Fibroblast of lung (primary cell): ENCODE results near the gene MRPL55. TPM values are rescaled to one million over a fixed set of nuclear protein-coding genes. Genes with fewer than 3 reads are reported as not detected.

Experiments
- DNase-seq, 2 donors: peaks; one replicate each; pipeline versions ENCODE4 v3.0.0 to v3.0.0-alpha.2; 2010; ENCODE audit warnings: low read depth in 2 of 2
- H2AFZ ChIP-seq: 2 replicates; pipeline ENCODE4 v1.5.1; 2012; ENCODE audit warnings: low read length, control low read depth, inconsistent platforms
- H3K27ac ChIP-seq: 2 replicates; pipeline ENCODE4 v1.5.1; 2011; ENCODE audit warnings: low read length, control low read depth; ENCODE audit not compliant: insufficient read depth
- H3K27me3 ChIP-seq: 2 replicates; pipeline ENCODE4 v1.5.1; 2011; ENCODE audit warnings: mild to moderate bottlenecking, low read length; ENCODE audit not compliant: control insufficient read depth, insufficient read depth
- H3K36me3 ChIP-seq: 2 replicates; pipeline ENCODE4 v1.5.1; 2011; ENCODE audit warnings: low read length; ENCODE audit not compliant: control insufficient read depth, insufficient read depth
- H3K4me1 ChIP-seq: 2 replicates; pipeline ENCODE4 v1.5.1; 2011; ENCODE audit warnings: low read length; ENCODE audit not compliant: control insufficient read depth, insufficient read depth; ENCODE audit errors: extremely low read depth
- H3K4me2 ChIP-seq: 2 replicates; pipeline ENCODE4 v1.5.1; 2011; ENCODE audit warnings: low read length, control low read depth; ENCODE audit not compliant: insufficient read depth; ENCODE audit errors: extremely low read depth
- H3K4me3 ChIP-seq, 4 experiments: fragments of 200-600 bp in 1 of 4; sonication (generic) in 1 of 4; replicated peaks in 1 of 4; 2 replicates each; pipeline ENCODE4 v1.5.1; 2011 to 2016; ENCODE audit warnings: low read length in 4 of 4, low read depth in 3 of 4, mild to moderate bottlenecking in 3 of 4, control low read depth in 2 of 4, inconsistent platforms in 1 of 4, mixed read lengths in 1 of 4; ENCODE audit not compliant: insufficient read depth in 1 of 4; ENCODE audit errors: control extremely low read depth in 1 of 4
- H3K79me2 ChIP-seq: 2 replicates; pipeline ENCODE4 v1.5.1; 2012; ENCODE audit warnings: mild to moderate bottlenecking, low read length, inconsistent platforms; ENCODE audit not compliant: control insufficient read depth, insufficient read depth
- H3K9ac ChIP-seq: 2 replicates; pipeline ENCODE4 v1.5.1; 2011; ENCODE audit warnings: mild to moderate bottlenecking, low read length, control low read depth; ENCODE audit not compliant: insufficient read depth
- H3K9me3 ChIP-seq: 2 replicates; pipeline ENCODE4 v1.5.1; 2012; ENCODE audit warnings: low read depth, low read length; ENCODE audit not compliant: control insufficient read depth, insufficient read depth
- H4K20me1 ChIP-seq: 2 replicates; pipeline ENCODE4 v1.5.1; 2011; ENCODE audit warnings: low read length; ENCODE audit not compliant: control insufficient read depth, insufficient read depth; ENCODE audit errors: extremely low read depth
- CTCF ChIP-seq, 2 donors: IDR thresholded peaks in 1 of 2; conservative IDR thresholded peaks in 1 of 2; 1 replicate in 1 of 2; 2 replicates in 1 of 2; pipeline ENCODE4 v1.5.1; 2011 to 2012; ENCODE audit warnings: low read length in 2 of 2, control low read depth in 1 of 2, inconsistent platforms in 1 of 2, low read depth in 1 of 2, mild to moderate bottlenecking in 1 of 2
- EZH2 ChIP-seq: IDR thresholded peaks from 2 replicates; pipeline ENCODE4 v1.5.1; 2012; ENCODE audit warnings: low read length, control low read depth, mild to moderate bottlenecking; ENCODE audit errors: missing control alignments
- polyA plus RNA-seq, 2 donors: library from polyadenylated mRNA; depleted of rRNA in 1 of 2; stranded (reverse) in 1 of 2; unstranded in 1 of 2; fragments of >200 nt; gene quantifications; 2 replicates each; pipeline ENCODE4 v1.2.1, GENCODE V29; 2011 to 2012; ENCODE audit warnings: missing spikeins in 1 of 2
- total RNA-seq: library from RNA; depleted of rRNA; stranded (reverse); fragments of >200 nt; gene quantifications from 2 replicates; pipeline ENCODE4 v1.2.1, GENCODE V29; 2014

The MRPL55 gene
- total and polyA plus RNA-seq, 2 donors (not counting 1 experiment from before 2014, with no cell fraction given), result 39.5 to 51.7 TPM

GRCh38 chr1:228095161-228095560 is 13.9 kb downstream of the MRPL55 start:
- peaks cover 46% of the 10 kb centered on the region for H3K36me3 ChIP-seq
- peaks cover 98% of the 10 kb centered on the region for H3K79me2 ChIP-seq
- no peak overlapping the region for H2AFZ ChIP-seq
- H3K27ac ChIP-seq, result no peak overlapping the region
- TF ChIP-seq CTCF (conservative IDR thresholded peaks at IDR 0.05 in 1 of 2, IDR thresholded peaks at IDR 0.05 in 1 of 2; ENCODE audit: low read depth in 1 of 2, low read length in 2 of 2) (no peak), EZH2 (no peak)
- no peak overlapping the region for H3K4me2 ChIP-seq
- H3K4me3 ChIP-seq, result no peak overlapping the region
- H4K20me1 ChIP-seq, result peaks cover 21% of the 10 kb centered on the region
- H3K4me1 ChIP-seq, result peaks cover 7% of the 10 kb centered on the region
- H3K9me3 ChIP-seq, result no peaks in the 10 kb centered on the region
- H3K27me3 ChIP-seq, result no peaks in the 10 kb centered on the region
- no peak for DNase-seq
- H3K9ac ChIP-seq, result no peak overlapping the region

- Histone ChIP-seq H3K27me3 (no peaks in the 10 kb centered on the region), H3K36me3 (peaks cover 43% of the 10 kb centered on the region), H3K27ac (no peak overlapping the region), H2AFZ (no peak overlapping the region), H3K9ac (no peak overlapping the region), H3K9me3 (no peaks in the 10 kb centered on the region), H3K4me3 (no peak overlapping the region), H3K4me1 (peaks cover 13% of the 10 kb centered on the region), H3K79me2 (peaks cover 98% of the 10 kb centered on the region), H3K4me2 (no peak overlapping the region), H4K20me1 (peaks cover 21% of the 10 kb centered on the region)
- TF ChIP-seq CTCF (conservative IDR thresholded peaks at IDR 0.05 in 1 of 2, IDR thresholded peaks at IDR 0.05 in 1 of 2; ENCODE audit: low read depth in 1 of 2, low read length in 2 of 2), result no peak
- TF ChIP-seq EZH2, result no peak
- no peak for DNase-seq
Observed at GRCh38 chr1:228094432-228095016, 14.6 kb downstream of the MRPL55 start.

- peaks cover 100% of the 10 kb centered on the region for H3K79me2 ChIP-seq
- H2AFZ ChIP-seq, result no peak overlapping the region
- no peaks in the 10 kb centered on the region for H3K27me3 ChIP-seq
- H3K4me2 ChIP-seq, result no peak overlapping the region
- DNase-seq, result no peak
- peaks cover 24% of the 10 kb centered on the region for H4K20me1 ChIP-seq
- peaks cover 13% of the 10 kb centered on the region for H3K4me1 ChIP-seq
- H3K9ac ChIP-seq, result no peak overlapping the region
- H3K27ac ChIP-seq, result no peak overlapping the region
- no peak overlapping the region for H3K4me3 ChIP-seq
- H3K9me3 ChIP-seq, result no peaks in the 10 kb centered on the region
- H3K36me3 ChIP-seq, result peaks cover 37% of the 10 kb centered on the region
- no peak for TF ChIP-seq EZH2
- TF ChIP-seq CTCF (conservative IDR thresholded peaks at IDR 0.05 in 1 of 2, IDR thresholded peaks at IDR 0.05 in 1 of 2; ENCODE audit: low read depth in 1 of 2, low read length in 2 of 2), result no peak
Observed at GRCh38 chr1:228093050-228093906, 15.8 kb downstream of the MRPL55 start.
